Measurements from ENCODE around the gene ST3GAL2.
A peak's percentile ranks its signal among the peaks of the same experiment; 100 is the strongest.
"Not testable (repeated sequence)": the region's sequence is repeated elsewhere in the genome, so short reads cannot be mapped to it uniquely, and the experiment has no call there.

The ST3GAL2 gene

GRCh38 chr16:70413572-70413971 lies 25.3 kb downstream of the ST3GAL2 start:
- DNase-seq, result not testable (repeated sequence)

- no peak for DNase-seq
These were observed 26.5 kb downstream of the ST3GAL2 start for GRCh38 chr16:70412385-70412784.

- no peak for DNase-seq
These were observed 28.2 kb downstream of the ST3GAL2 start for GRCh38 chr16:70410734-70411133.

GRCh38 chr16:70407811-70408274 lies 31.1 kb downstream of the ST3GAL2 start:
- no peak for DNase-seq

- DNase-seq, result not testable (repeated sequence)
These were observed 32.8 kb downstream of the ST3GAL2 start for GRCh38 chr16:70406104-70406503.

GRCh38 chr16:70402916-70403659 lies 35.8 kb downstream of the ST3GAL2 start:
- DNase-seq, result no peak

GRCh38 chr16:70399951-70400350 lies 38.9 kb downstream of the ST3GAL2 start:
- DNase-seq, result no peak

GRCh38 chr16:70399381-70399780 lies 39.5 kb downstream of the ST3GAL2 start:
- no peak for DNase-seq

- no peak for DNase-seq
These were observed 40.6 kb downstream of the ST3GAL2 start for GRCh38 chr16:70398177-70398743.

GRCh38 chr16:70396246-70396904 lies 42.5 kb downstream of the ST3GAL2 start:
- DNase-seq, result no peak

GRCh38 chr16:70395345-70395901 lies 43.5 kb downstream of the ST3GAL2 start:
- peak; percentile 79 to 82 for DNase-seq

- DNase-seq, result no peak
These were observed 44.0 kb downstream of the ST3GAL2 start for GRCh38 chr16:70394853-70395252.

GRCh38 chr16:70393662-70394061 lies 45.2 kb downstream of the ST3GAL2 start:
- no peak for DNase-seq

GRCh38 chr16:70392606-70393005 lies 46.3 kb downstream of the ST3GAL2 start:
- DNase-seq, result no peak

GRCh38 chr16:70391881-70392481 lies 46.9 kb downstream of the ST3GAL2 start:
- no peak for DNase-seq

GRCh38 chr16:70391446-70391845 lies 47.5 kb downstream of the ST3GAL2 start:
- no peak for DNase-seq

GRCh38 chr16:70390774-70391173 lies 48.1 kb downstream of the ST3GAL2 start:
- DNase-seq, result no peak

GRCh38 chr16:70388006-70388680 lies 50.8 kb downstream of the ST3GAL2 start:
- DNase-seq, result no peak

- not testable (repeated sequence) for DNase-seq
These were observed 52.5 kb downstream of the ST3GAL2 start for GRCh38 chr16:70386289-70386986.

- no peak for DNase-seq
These were observed 55.4 kb downstream of the ST3GAL2 start for GRCh38 chr16:70383421-70383960.

- DNase-seq, result no peak
These were observed 57.1 kb downstream of the ST3GAL2 start for GRCh38 chr16:70381604-70382342.

Data from activated T-cell treated with anti-CD3 and anti-CD28 coated beads, Interleukin-2, amount 50 U/mL, for 48 hours (primary cell).